ENCODE results near the gene NAA80. TPM values are rescaled to one million over a fixed set of nuclear protein-coding genes. Genes with fewer than 3 reads are reported as not detected.

The NAA80 gene
- total and polyA plus RNA-seq, 2 of the 13 experiments (the other 11 are each of a cell fraction or from before 2014, with no cell fraction given) = 3.4 to 8.7 TPM

DNA sequence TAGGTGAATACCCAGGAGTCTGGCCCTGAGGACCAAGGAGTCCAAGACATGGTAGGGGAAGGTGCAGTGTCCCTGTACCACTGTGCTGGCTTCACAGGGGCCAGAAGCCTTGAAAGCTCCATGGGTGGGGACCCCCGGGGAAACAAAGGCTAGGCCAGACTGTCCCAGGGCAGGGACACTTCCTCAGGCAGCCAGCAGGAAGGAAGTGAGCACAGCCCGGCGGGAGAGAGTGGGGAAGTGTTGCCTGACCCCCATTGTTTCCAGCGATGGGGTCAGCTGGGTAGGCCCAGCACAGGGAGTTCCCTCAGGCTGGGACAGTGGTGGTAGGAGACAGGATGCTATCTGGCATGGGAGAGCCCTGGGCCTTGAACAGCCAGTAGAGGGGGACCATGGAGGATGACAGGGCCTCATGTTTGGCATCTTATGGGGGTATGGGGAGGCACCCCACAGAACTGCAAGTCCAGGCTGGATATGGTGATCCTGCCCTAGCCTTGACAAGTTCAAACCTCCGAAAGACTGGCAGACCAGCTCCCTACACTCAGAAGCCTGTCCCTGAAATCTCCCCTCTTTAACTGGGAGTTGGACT is 24.5 kb upstream of the NAA80 start:
- Histone ChIP-seq H3K9me3 (ENCODE audit: low read length) (no peaks in the 10 kb centered on the region), H3K27ac (ENCODE audit: extremely low read length, insufficient read depth, low read length) (peak overlapping the region; percentile 100), H3K79me2 (ENCODE audit: insufficient read depth, low read length) (peaks cover 35% of the 10 kb centered on the region), H4K20me1 (ENCODE audit: insufficient read depth, low read length) (no peaks in the 10 kb centered on the region), H3K4me1 (ENCODE audit: insufficient read depth, low read length) (peaks cover 69% of the 10 kb centered on the region), H2AFZ (ENCODE audit: low read length) (no peak overlapping the region), H3K27me3 (ENCODE audit: control insufficient read depth in 1 of 2, insufficient read depth in 2 of 2, low read length in 2 of 2) (no peaks in the 10 kb centered on the region; a peak in 1 of 5 replicates), H3K36me3 (replicated peaks in 1 of 2; ENCODE audit: control insufficient read depth in 1 of 2, insufficient read depth in 2 of 2, low read length in 2 of 2) (peaks cover 3 to 21% of the 10 kb centered on the region in 2 experiments; a peak in 4 of 5 replicates), H3K4me2 (ENCODE audit: low read depth, low read length) (peak overlapping the region; percentile 94; the same call in 1 of the 2 replicates), H3K9ac (ENCODE audit: insufficient read depth, low read depth, low read length) (peak overlapping the region; percentile 7; the same call in 1 of the 2 replicates), H3K4me3 (replicated peaks in 1 of 3; ENCODE audit: insufficient read depth in 1 of 3, low read depth in 2 of 3, low read length in 3 of 3) (peak overlapping the region in 1 of 3 experiments; percentile 17; a peak in 1 of 6 replicates)
- intact Hi-C loops (cut with micrococcal nuclease; ENCODE audit: unreplicated experiment) = loop anchor here (1.0 kb wide), 2 partner anchors 20 to 49 kb away; partner anchors contain the start of gene HYAL1
- BruUV-seq (replicated peaks) = no TSS peak
- ChIA-PET CTCF (ENCODE audit: low intra/inter-chr PET ratio, low total read pairs) (interaction anchor here (1.1 to 1.5 kb wide), 4 partner anchors 21 to 66 kb away, joined by 4 to 14 read pairs (median 7); partner anchors contain the start of genes HYAL1 and IFRD2), POLR2A (interaction anchor here (0.7 to 13.0 kb wide), 10 partner anchors 13 to 66 kb away, joined by 3 to 222 read pairs (median 6); partner anchors contain the start of genes CYB561D2, HYAL1, HYAL3 and IFRD2)
- no peak for DNase-seq (ENCODE audit: low spot score)
- 62% methylated on average over 3 of the region's 5 CpGs for WGBS (ENCODE audit: low lambda C conversion rate)
- FAIRE-seq = no peak
- ATAC-seq = no peak
- in situ Hi-C loops (cut with HindIII; ENCODE audit: extremely low pct_ligation_motif_present, low pct_unique_long_range_greater_than_20kb) = loop anchor here (5.0 kb wide), 1 partner anchor 61 kb away; no protein-coding TSS in a partner anchor
- TF ChIP-seq KMT2A (CRISPR knock-in tag; IDR thresholded peaks at IDR 0.05) (no peak), TEAD2 (CRISPR knock-in tag; IDR thresholded peaks at IDR 0.05) (no peak), MAFG (CRISPR knock-in tag; IDR thresholded peaks at IDR 0.05) (no peak), PHF20 (CRISPR knock-in tag; IDR thresholded peaks at IDR 0.05) (no peak), MBNL3 (CRISPR knock-in tag; conservative IDR thresholded peaks at IDR 0.05) (no peak), ATF7 (IDR thresholded peaks at IDR 0.05) (no peak), ATF7 (CRISPR knock-in tag; IDR thresholded peaks at IDR 0.05) (no peak), SPEN (CRISPR knock-in tag; IDR thresholded peaks at IDR 0.05; ENCODE audit: low read depth) (no peak), CC2D1A (CRISPR knock-in tag; IDR thresholded peaks at IDR 0.05) (no peak), ZXDC (CRISPR knock-in tag; IDR thresholded peaks at IDR 0.05) (no peak), PCBP2 (optimal IDR thresholded peaks at IDR 0.05; ENCODE audit: low read depth, low read length, poor library complexity, severe bottlenecking) (no peak), FOXA3 (CRISPR knock-in tag; IDR thresholded peaks at IDR 0.05) (no peak), FOSL1 (CRISPR knock-in tag; IDR thresholded peaks at IDR 0.05; ENCODE audit: borderline replicate concordance) (no peak), CBX2 (IDR thresholded peaks at IDR 0.05; ENCODE audit: low read depth, low read length) (no peak), CBX2 (CRISPR knock-in tag; IDR thresholded peaks at IDR 0.05; ENCODE audit: low read depth) (no peak)
- TF ChIP-seq, protein P1, sequence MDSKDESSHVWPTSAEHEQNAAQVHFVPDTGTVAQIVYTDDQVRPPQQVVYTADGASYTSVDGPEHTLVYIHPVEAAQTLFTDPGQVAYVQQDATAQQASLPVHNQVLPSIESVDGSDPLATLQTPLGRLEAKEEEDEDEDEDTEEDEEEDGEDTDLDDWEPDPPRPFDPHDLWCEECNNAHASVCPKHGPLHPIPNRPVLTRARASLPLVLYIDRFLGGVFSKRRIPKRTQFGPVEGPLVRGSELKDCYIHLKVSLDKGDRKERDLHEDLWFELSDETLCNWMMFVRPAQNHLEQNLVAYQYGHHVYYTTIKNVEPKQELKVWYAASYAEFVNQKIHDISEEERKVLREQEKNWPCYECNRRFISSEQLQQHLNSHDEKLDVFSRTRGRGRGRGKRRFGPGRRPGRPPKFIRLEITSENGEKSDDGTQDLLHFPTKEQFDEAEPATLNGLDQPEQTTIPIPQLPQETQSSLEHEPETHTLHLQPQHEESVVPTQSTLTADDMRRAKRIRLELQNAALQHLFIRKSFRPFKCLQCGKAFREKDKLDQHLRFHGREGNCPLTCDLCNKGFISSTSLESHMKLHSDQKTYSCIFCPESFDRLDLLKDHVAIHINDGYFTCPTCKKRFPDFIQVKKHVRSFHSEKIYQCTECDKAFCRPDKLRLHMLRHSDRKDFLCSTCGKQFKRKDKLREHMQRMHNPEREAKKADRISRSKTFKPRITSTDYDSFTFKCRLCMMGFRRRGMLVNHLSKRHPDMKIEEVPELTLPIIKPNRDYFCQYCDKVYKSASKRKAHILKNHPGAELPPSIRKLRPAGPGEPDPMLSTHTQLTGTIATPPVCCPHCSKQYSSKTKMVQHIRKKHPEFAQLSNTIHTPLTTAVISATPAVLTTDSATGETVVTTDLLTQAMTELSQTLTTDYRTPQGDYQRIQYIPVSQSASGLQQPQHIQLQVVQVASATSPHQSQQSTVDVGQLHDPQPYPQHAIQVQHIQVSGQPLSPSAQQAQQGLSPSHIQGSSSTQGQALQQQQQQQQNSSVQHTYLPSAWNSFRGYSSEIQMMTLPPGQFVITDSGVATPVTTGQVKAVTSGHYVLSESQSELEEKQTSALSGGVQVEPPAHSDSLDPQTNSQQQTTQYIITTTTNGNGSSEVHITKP (CRISPR knock-in tag; IDR thresholded peaks at IDR 0.05; ENCODE audit: low read depth) = 0 out of 2 replicates have a peak, but pooled peaks have one; percentile 6
- TF ChIP-seq, protein P2, sequence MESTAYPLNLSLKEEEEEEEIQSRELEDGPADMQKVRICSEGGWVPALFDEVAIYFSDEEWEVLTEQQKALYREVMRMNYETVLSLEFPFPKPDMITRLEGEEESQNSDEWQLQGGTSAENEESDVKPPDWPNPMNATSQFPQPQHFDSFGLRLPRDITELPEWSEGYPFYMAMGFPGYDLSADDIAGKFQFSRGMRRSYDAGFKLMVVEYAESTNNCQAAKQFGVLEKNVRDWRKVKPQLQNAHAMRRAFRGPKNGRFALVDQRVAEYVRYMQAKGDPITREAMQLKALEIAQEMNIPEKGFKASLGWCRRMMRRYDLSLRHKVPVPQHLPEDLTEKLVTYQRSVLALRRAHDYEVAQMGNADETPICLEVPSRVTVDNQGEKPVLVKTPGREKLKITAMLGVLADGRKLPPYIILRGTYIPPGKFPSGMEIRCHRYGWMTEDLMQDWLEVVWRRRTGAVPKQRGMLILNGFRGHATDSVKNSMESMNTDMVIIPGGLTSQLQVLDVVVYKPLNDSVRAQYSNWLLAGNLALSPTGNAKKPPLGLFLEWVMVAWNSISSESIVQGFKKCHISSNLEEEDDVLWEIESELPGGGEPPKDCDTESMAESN (CRISPR knock-in tag; conservative IDR thresholded peaks at IDR 0.05) = no peak
